Endodermal cell (in vitro differentiated cells): ENCODE measurements around the gene RNF126. TPM values are rescaled to one million over a fixed set of nuclear protein-coding genes. Genes with fewer than 3 reads are reported as not detected.
A peak's percentile ranks its signal among the peaks of the same experiment; 100 is the strongest.

Experiments used
- DNase-seq: peaks from one replicate; pipeline ENCODE4 v3.0.0-alpha.2; 2017
- H3K27ac ChIP-seq: 2 replicates; pipeline ENCODE4 v1.5.1; 2013; ENCODE audit warnings: mild to moderate bottlenecking, low read depth, low read length, moderate library complexity
- H3K27me3 ChIP-seq: 2 replicates; pipeline ENCODE4 v1.6.1; 2013; ENCODE audit warnings: mild to moderate bottlenecking, low read length, moderate library complexity; ENCODE audit not compliant: insufficient read depth, control insufficient read depth, poor library complexity, severe bottlenecking
- H3K36me3 ChIP-seq: 2 replicates; pipeline ENCODE4 v1.7.0; 2013; ENCODE audit warnings: mild to moderate bottlenecking, low read length, moderate library complexity; ENCODE audit not compliant: control insufficient read depth, insufficient read depth
- H3K4me1 ChIP-seq: one replicate; pipeline ENCODE4 v1.7.0; 2013; ENCODE audit warnings: low read length; ENCODE audit not compliant: control insufficient read depth, insufficient read depth
- H3K4me3 ChIP-seq: 2 replicates; pipeline ENCODE4 v1.5.1; 2013; ENCODE audit warnings: mild to moderate bottlenecking, low read length, moderate library complexity
- H3K9ac ChIP-seq: 2 replicates; pipeline ENCODE4 v1.6.1; 2013; ENCODE audit warnings: mild to moderate bottlenecking, low read length, moderate library complexity; ENCODE audit not compliant: poor library complexity, severe bottlenecking; ENCODE audit errors: extremely low read depth
- H3K9me3 ChIP-seq: 2 replicates; pipeline ENCODE4 v1.6.1; 2013; ENCODE audit warnings: mild to moderate bottlenecking, low read length, moderate library complexity; ENCODE audit not compliant: control insufficient read depth
- H3K27ac Mint-ChIP-seq: 2 replicates; pipeline ENCODE4 v1.8.0; 2020; ENCODE audit warnings: mixed read lengths
- H3K27me3 Mint-ChIP-seq: 2 replicates; pipeline ENCODE4 v1.8.0; 2021; ENCODE audit warnings: mild to moderate bottlenecking, mixed read lengths; ENCODE audit not compliant: insufficient read depth
- H3K36me3 Mint-ChIP-seq: 2 replicates; pipeline ENCODE4 v1.8.0; 2020; ENCODE audit warnings: low read depth, mixed read lengths
- H3K4me1 Mint-ChIP-seq: 2 replicates; pipeline ENCODE4 v1.8.0; 2020; ENCODE audit warnings: mixed read lengths
- H3K4me3 Mint-ChIP-seq: 2 replicates; pipeline ENCODE4 v1.8.0; 2020; ENCODE audit warnings: mild to moderate bottlenecking, moderate library complexity, mixed read lengths
- H3K9me3 Mint-ChIP-seq: 2 replicates; pipeline ENCODE4 v1.8.0; 2020; ENCODE audit warnings: mild to moderate bottlenecking, mixed read lengths
- CTCF ChIP-seq: fragments of 200-600 bp; sonication (generic); conservative IDR thresholded peaks from 2 replicates; pipeline ENCODE4 v1.5.0; 2021; ENCODE audit warnings: antibody characterized with exemption, mild to moderate bottlenecking
- WGBS, 2 experiments: methylation state at CpG; one replicate each; pipeline versions ENCODE4 v1.1.5 to v1.1.7; 2013; ENCODE audit warnings: missing lambda C conversion rate in 2 of 2, mixed read lengths in 1 of 2; ENCODE audit not compliant: insufficient coverage in 1 of 2, insufficient read length in 1 of 2; 5-methylcytosine and 5-hydroxymethylcytosine counted together
- total RNA-seq, 2 donors: library from RNA; stranded (reverse); fragmentation: NEBNext Ultra II Directional in 1 of 2; extraction: Animal tissue kit (Norgen Biotek cat#: 25700) in 1 of 2; gene quantifications; 2 replicates in 1 of 2; 3 replicates in 1 of 2; pipeline ENCODE4 v1.2.1, GENCODE V29; 2021

The RNF126 gene
- total RNA-seq, 2 donors from 2014 or later, result 49.1 to 66.4 TPM

GRCh38 chr19:663682-664117 lies 686 bp upstream of the RNF126 start:
- Mint-ChIP-seq H3K4me3 (peak overlapping the region; percentile 68), H3K27me3 (peaks cover 13% of the 10 kb centered on the region), H3K4me1 (peaks cover 17% of the 10 kb centered on the region), H3K9me3 (peaks cover 17% of the 10 kb centered on the region), H3K27ac (peak overlapping the region; percentile 66), H3K36me3 (no peaks in the 10 kb centered on the region)
- H3K9me3 ChIP-seq, result peaks cover under 1% of the 10 kb centered on the region
- 86 to 99% methylated on average over 11 to 18 of the region's 18 CpGs for WGBS, 2 experiments
- TF ChIP-seq CTCF, result no peak
- H3K36me3 ChIP-seq, result no peaks in the 10 kb centered on the region
- no peak for DNase-seq
- H3K27ac ChIP-seq, result peak overlapping the region; percentile 53
- no peak overlapping the region for H3K9ac ChIP-seq
- H3K4me3 ChIP-seq, result peak overlapping the region; percentile 79
- no peaks in the 10 kb centered on the region for H3K4me1 ChIP-seq
- no peaks in the 10 kb centered on the region for H3K27me3 ChIP-seq

GRCh38 chr19:662207-662961 lies 630 bp downstream of the RNF126 start:
- no peaks in the 10 kb centered on the region for H3K4me1 ChIP-seq
- H3K36me3 ChIP-seq, result no peaks in the 10 kb centered on the region
- no peak for TF ChIP-seq CTCF
- no peaks in the 10 kb centered on the region for H3K9me3 ChIP-seq
- peaks cover 13% of the 10 kb centered on the region for H3K27me3 Mint-ChIP-seq
- peak overlapping the region; percentile 66 for H3K27ac ChIP-seq
- H3K4me3 Mint-ChIP-seq, result peak overlapping the region; percentile 68
- peak; percentile 74 for DNase-seq
- peaks cover 13% of the 10 kb centered on the region for H3K9me3 Mint-ChIP-seq
- H3K4me1 Mint-ChIP-seq, result peaks cover 17% of the 10 kb centered on the region
- H3K27me3 ChIP-seq, result no peaks in the 10 kb centered on the region
- peak overlapping the region; percentile 90 for H3K27ac Mint-ChIP-seq
- 1% methylated on average over 60 to 81 of the region's 81 CpGs for WGBS, 2 experiments
- no peaks in the 10 kb centered on the region for H3K36me3 Mint-ChIP-seq
- H3K4me3 ChIP-seq, result peak overlapping the region; percentile 89
- peak overlapping the region; percentile 80 for H3K9ac ChIP-seq

GRCh38 chr19:661427-662196 lies 1.4 kb downstream of the RNF126 start:
- Mint-ChIP-seq H3K27me3 (peaks cover 8% of the 10 kb centered on the region), H3K27ac (peak overlapping the region; percentile 90), H3K9me3 (peaks cover 8% of the 10 kb centered on the region), H3K36me3 (no peaks in the 10 kb centered on the region), H3K4me1 (peaks cover 17% of the 10 kb centered on the region), H3K4me3 (peak overlapping the region; percentile 68)
- peak overlapping the region; percentile 80 for H3K9ac ChIP-seq
- no peaks in the 10 kb centered on the region for H3K36me3 ChIP-seq
- no peaks in the 10 kb centered on the region for H3K9me3 ChIP-seq
- peak; percentile 49 for DNase-seq
- TF ChIP-seq CTCF, result no peak
- no peaks in the 10 kb centered on the region for H3K4me1 ChIP-seq
- H3K27ac ChIP-seq, result no peak overlapping the region
- H3K4me3 ChIP-seq, result peak overlapping the region; percentile 89
- 51 to 55% methylated on average over 21 to 31 of the region's 31 CpGs for WGBS, 2 experiments
- no peaks in the 10 kb centered on the region for H3K27me3 ChIP-seq
